ENCODE results near the gene MOK. TPM values are rescaled to one million over a fixed set of nuclear protein-coding genes. Genes with fewer than 3 reads are reported as not detected.

The MOK gene
- total RNA-seq, 2 experiments from 2014 or later = 2.3 to 2.5 TPM

DNA sequence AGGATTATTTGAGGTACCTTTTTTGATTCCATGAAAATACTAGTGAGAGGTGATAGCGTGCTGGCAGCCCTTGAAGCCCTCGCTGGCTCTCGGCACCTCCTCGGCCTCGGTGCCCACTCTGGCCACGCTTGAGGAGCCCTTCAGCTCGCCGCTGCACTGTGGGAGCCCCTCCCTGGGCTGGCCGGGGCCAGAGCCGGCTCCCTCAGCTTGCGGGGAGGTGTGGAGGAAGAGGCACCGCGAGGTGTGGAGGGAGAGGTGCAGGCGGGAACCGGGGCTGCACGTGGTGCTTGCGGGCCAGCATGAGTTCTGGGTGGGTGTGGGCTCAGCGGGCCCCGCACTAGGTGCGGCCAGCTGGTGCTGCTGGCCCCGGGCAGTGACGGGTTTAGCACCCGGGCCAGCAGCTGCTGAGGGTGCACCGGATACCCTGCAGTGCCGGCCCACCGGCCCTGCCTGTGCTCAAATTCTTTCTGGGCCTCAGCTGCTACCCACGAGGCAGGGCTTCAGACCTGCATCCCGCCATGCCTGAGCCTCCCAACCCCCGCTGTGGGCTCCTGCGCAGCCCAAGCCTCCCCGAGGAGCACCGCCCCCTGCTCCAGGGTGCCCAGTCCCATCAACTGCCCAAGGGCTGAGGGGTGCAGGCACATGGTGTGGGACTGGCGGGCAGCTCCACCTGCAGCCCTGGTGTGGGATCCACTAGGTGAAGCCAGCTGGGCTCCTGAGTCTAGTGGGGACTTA, 7.4 kb downstream of the MOK start:
- Mint-ChIP-seq H3K9me3 (no peaks in the 10 kb centered on the region), H3K27ac (no peak overlapping the region), H3K36me3 (ENCODE audit: low read depth) (no peaks in the 10 kb centered on the region), H3K4me3 (no peak overlapping the region), H3K27me3 (no peaks in the 10 kb centered on the region), H3K4me1 (ENCODE audit: low read depth) (no peaks in the 10 kb centered on the region)
- no peak for ATAC-seq (ENCODE audit: poor library complexity)
- Histone ChIP-seq H3K27me3 (ENCODE audit: control insufficient read depth in 1 of 2, insufficient read depth in 2 of 2, low read length in 2 of 2) (no peaks in the 10 kb centered on the region), H3K36me3 (ENCODE audit: insufficient read depth, low read length) (no peaks in the 10 kb centered on the region), H3K4me1 (ENCODE audit: insufficient read depth, low read length) (no peaks in the 10 kb centered on the region), H3K9me3 (ENCODE audit: control insufficient read depth in 1 of 2, insufficient read depth in 1 of 2, low read length in 2 of 2) (peaks cover 0 to 7% of the 10 kb centered on the region in 2 experiments), H3K4me3 (ENCODE audit: low read length) (no peak overlapping the region), H3K27ac (ENCODE audit: low read depth in 1 of 2, low read length in 2 of 2) (no peak overlapping the region)
- CTCF ChIA-PET = interaction anchor here (1.2 kb wide), 1 partner anchor 17 kb away, joined by 5 read pairs; no protein-coding TSS in a partner anchor
- DNase-seq = no peak
- intact Hi-C loops (cut with DNase I, micrococcal nuclease) = no loop called here
- TF ChIP-seq, protein P1, sequence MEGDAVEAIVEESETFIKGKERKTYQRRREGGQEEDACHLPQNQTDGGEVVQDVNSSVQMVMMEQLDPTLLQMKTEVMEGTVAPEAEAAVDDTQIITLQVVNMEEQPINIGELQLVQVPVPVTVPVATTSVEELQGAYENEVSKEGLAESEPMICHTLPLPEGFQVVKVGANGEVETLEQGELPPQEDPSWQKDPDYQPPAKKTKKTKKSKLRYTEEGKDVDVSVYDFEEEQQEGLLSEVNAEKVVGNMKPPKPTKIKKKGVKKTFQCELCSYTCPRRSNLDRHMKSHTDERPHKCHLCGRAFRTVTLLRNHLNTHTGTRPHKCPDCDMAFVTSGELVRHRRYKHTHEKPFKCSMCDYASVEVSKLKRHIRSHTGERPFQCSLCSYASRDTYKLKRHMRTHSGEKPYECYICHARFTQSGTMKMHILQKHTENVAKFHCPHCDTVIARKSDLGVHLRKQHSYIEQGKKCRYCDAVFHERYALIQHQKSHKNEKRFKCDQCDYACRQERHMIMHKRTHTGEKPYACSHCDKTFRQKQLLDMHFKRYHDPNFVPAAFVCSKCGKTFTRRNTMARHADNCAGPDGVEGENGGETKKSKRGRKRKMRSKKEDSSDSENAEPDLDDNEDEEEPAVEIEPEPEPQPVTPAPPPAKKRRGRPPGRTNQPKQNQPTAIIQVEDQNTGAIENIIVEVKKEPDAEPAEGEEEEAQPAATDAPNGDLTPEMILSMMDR (IDR thresholded peaks at IDR 0.05) = no peak
- POLR2A ChIA-PET = no interaction called here

DNA sequence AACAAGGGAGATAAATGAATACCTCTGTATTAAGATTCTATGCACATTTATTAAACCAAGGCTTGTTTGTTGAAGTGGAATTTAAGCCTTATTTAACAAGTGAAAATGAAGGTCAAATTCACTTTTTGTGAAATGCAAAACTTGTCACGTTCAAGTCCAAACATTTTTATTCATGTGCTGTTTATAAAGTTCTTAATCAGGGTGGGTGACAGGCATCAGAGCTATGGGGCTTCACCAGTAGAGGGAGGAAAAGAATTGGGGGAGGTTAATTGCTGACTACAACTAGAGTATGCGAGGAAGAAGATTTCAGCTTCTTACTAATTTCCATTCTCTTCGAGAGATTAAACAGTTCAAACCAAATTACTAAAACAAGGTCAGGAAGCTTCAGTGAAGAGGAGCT, 9.7 kb downstream of the MOK start:
- Histone ChIP-seq H3K9me3 (ENCODE audit: control insufficient read depth in 1 of 2, insufficient read depth in 1 of 2, low read length in 2 of 2) (peaks cover 0 to 7% of the 10 kb centered on the region in 2 experiments), H3K4me3 (ENCODE audit: low read length) (no peak overlapping the region), H3K27ac (ENCODE audit: low read depth in 1 of 2, low read length in 2 of 2) (no peak overlapping the region), H3K27me3 (ENCODE audit: control insufficient read depth in 1 of 2, insufficient read depth in 2 of 2, low read length in 2 of 2) (no peaks in the 10 kb centered on the region), H3K36me3 (ENCODE audit: insufficient read depth, low read length) (no peaks in the 10 kb centered on the region), H3K4me1 (ENCODE audit: insufficient read depth, low read length) (no peaks in the 10 kb centered on the region)
- ChIA-PET POLR2A (no interaction called here), CTCF (interaction anchor here (1.1 to 1.5 kb wide), 5 partner anchors 9 to 59 kb away, joined by 3 to 10 read pairs (median 3); partner anchors contain the start of gene MOK)
- no peak overlapping the region for H3K4me3 Mint-ChIP-seq
- TF ChIP-seq, protein P1 (IDR thresholded peaks at IDR 0.05) = no peak
- no peaks in the 10 kb centered on the region for H3K36me3 Mint-ChIP-seq (ENCODE audit: low read depth)
- H3K27ac Mint-ChIP-seq = no peak overlapping the region
- intact Hi-C loops (cut with DNase I, micrococcal nuclease) = no loop called here
- DNase-seq = no peak
- H3K27me3 Mint-ChIP-seq = no peaks in the 10 kb centered on the region
- no peaks in the 10 kb centered on the region for H3K4me1 Mint-ChIP-seq (ENCODE audit: low read depth)
- no peak for ATAC-seq (ENCODE audit: poor library complexity)
- H3K9me3 Mint-ChIP-seq = no peaks in the 10 kb centered on the region

DNA sequence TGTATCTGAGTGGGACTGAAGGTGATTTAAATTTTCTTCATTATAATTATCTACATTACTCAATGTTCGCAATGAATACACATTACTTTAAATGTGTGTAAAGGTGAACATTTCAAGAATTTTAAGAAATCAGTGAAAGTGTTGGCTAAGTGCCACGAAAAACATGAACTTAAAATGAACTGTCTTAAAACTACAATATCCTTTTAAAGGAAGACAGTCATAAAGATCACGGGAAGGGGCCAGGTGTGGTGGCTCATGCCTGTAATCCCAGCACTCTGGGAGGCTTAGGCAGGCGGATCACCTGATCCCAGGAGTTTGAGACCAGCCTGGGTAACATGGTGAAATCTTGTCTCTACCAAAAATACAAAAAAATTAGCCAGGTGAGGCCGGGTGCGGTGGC, 11.2 kb downstream of the MOK start:
- no peaks in the 10 kb centered on the region for H3K27me3 Mint-ChIP-seq
- intact Hi-C loops (cut with DNase I, micrococcal nuclease) = no loop called here
- no peak overlapping the region for H3K27ac Mint-ChIP-seq
- DNase-seq (no peak), ATAC-seq (ENCODE audit: poor library complexity) (no peak)
- H3K4me1 Mint-ChIP-seq (ENCODE audit: low read depth) = no peaks in the 10 kb centered on the region
- Histone ChIP-seq H3K4me1 (ENCODE audit: insufficient read depth, low read length) (no peaks in the 10 kb centered on the region), H3K36me3 (ENCODE audit: insufficient read depth, low read length) (no peaks in the 10 kb centered on the region), H3K4me3 (ENCODE audit: low read length) (no peak overlapping the region), H3K27ac (ENCODE audit: low read depth in 1 of 2, low read length in 2 of 2) (no peak overlapping the region), H3K27me3 (ENCODE audit: control insufficient read depth in 1 of 2, insufficient read depth in 2 of 2, low read length in 2 of 2) (no peaks in the 10 kb centered on the region), H3K9me3 (ENCODE audit: control insufficient read depth in 1 of 2, insufficient read depth in 1 of 2, low read length in 2 of 2) (peaks cover 0 to 7% of the 10 kb centered on the region in 2 experiments)
- TF ChIP-seq, protein P1 (IDR thresholded peaks at IDR 0.05) = no peak
- no peaks in the 10 kb centered on the region for H3K36me3 Mint-ChIP-seq (ENCODE audit: low read depth)
- H3K9me3 Mint-ChIP-seq = no peaks in the 10 kb centered on the region
- no peak overlapping the region for H3K4me3 Mint-ChIP-seq
- ChIA-PET POLR2A (no interaction called here), CTCF (interaction anchor here (0.7 kb wide), 1 partner anchor 1836 kb away, joined by 3 read pairs; no protein-coding TSS in a partner anchor)
